Right renal pelvis (tissue), 4 donors: ENCODE results near the gene BLVRA. TPM values are rescaled to one million over a fixed set of nuclear protein-coding genes. Genes with fewer than 3 reads are reported as not detected.
"Not testable (repeated sequence)": the region's sequence is repeated elsewhere in the genome, so short reads cannot be mapped to it uniquely, and the experiment has no call there.

ENCODE experiments used
- DNase-seq, 4 donors: peaks; one replicate each; pipeline ENCODE4 v3.0.0-alpha.2; 2013; ENCODE audit warnings: low read depth in 4 of 4, low spot score in 3 of 4, missing footprints in 1 of 4
- polyA plus RNA-seq, 4 donors: library from polyadenylated mRNA; unstranded; fragments of 120-200 nt; gene quantifications; one replicate each; pipeline ENCODE4 v1.2.1, GENCODE V29; 2013; ENCODE audit not compliant: insufficient read length in 4 of 4

The BLVRA gene, protein sequence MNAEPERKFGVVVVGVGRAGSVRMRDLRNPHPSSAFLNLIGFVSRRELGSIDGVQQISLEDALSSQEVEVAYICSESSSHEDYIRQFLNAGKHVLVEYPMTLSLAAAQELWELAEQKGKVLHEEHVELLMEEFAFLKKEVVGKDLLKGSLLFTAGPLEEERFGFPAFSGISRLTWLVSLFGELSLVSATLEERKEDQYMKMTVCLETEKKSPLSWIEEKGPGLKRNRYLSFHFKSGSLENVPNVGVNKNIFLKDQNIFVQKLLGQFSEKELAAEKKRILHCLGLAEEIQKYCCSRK
- 10 to 100 TPM; 52.0 to 57.2 (median 54.9) TPM for polyA plus RNA-seq

DNA sequence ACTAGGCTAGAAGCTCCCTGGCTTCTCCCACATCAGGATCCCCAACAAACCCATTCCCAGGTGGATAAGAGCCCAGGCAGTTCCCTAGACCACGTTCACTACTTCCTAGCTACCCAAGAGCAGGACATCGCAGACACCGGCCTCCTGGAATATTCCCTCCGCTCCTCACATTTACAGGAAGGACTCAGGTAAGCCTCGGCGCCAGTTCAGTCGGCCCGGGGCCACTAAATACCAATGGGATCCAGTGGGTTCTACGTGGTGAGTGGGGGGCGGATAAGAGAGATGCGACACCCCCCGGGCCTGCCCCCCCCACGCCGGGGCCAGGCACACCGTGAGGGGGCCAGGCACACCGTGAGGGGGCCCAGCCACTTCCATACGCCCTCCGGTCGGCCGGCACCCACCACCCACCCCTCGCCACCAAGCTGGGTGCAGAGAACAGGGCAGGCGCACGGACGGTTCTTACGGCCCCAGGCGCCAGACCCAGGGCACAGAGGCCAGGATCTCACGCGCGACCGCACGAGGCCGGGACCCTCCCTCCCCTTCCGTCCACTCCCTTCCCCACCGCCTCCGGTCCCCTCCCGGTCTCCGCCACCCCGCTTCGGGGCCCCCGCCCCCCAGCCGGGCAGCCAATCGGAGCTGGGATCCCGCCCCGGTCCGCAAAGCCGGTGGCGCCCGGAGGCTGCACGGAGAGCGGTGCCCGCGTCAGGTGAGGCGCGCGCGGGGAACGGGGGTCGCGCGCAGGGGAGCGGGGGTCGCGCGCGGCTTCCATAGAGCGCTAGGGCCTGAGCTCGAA lies at the start of gene BLVRA:
Gene BLVRA (plus strand): TSS at position 652 of the 793 bp plus-strand sequence. CDS start 12,479 bp downstream, outside the sequence.
- peak; percentile 38 to 59 (median 44) for DNase-seq

DNA sequence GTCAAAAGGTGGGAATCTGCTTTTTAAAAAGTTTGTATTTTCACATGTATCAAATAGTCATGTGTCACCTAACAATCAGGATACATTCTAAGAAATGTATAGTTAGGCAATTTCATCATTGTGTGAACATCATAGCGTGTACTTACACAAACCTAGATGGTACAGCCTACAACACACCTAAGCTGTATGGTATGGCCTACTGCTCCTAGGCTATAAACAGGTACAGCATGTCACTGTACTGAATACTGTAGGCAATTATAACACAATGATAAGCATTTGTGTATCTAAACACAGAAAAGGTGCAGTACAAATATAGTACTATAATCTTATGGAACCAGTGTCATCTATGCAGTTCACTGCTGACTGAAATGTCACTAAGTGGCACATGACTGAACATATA lies 47.0 kb upstream of the BLVRA start:
- no peak for DNase-seq

DNA sequence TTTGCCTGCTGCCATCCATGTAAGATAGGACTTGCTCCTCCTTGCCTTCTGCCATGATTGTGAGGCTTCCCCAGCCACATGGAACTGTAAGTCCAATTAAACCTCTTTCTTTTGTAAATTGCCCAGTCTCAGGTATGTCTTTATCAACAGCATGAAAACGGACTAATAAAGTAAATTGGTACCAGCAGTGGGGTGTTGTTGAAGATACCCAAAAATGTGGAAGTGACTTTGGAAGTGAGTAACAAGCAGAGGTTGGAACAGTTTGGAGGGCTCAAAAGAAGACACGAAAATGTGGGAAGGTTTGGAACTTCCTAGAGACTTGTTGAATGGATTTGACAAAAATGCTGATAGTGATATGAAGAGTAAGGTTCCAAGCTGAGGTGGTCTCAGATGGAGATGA lies 42.5 kb upstream of the BLVRA start:
- DNase-seq: not testable (repeated sequence)

DNA sequence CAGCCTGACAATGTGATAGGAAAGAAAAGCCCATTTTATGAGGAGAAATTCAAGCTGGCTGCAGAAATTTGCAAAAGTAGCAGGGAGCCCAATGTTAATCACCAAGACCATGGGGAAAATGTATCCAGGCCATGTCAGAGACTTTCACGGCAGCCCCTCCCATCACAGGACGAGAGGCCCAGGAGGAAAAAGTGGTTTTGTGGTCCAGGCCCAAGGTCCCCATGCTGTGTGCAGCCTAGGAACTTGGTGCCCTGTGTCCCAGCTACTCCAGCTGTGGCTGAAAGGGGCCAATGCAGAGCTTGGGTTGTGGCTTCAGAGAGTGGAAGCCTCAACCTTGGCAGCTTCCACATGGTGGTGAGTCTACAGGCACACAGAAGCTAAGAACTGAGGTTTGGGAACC lies 41.9 kb upstream of the BLVRA start:
- no peak for DNase-seq

DNA sequence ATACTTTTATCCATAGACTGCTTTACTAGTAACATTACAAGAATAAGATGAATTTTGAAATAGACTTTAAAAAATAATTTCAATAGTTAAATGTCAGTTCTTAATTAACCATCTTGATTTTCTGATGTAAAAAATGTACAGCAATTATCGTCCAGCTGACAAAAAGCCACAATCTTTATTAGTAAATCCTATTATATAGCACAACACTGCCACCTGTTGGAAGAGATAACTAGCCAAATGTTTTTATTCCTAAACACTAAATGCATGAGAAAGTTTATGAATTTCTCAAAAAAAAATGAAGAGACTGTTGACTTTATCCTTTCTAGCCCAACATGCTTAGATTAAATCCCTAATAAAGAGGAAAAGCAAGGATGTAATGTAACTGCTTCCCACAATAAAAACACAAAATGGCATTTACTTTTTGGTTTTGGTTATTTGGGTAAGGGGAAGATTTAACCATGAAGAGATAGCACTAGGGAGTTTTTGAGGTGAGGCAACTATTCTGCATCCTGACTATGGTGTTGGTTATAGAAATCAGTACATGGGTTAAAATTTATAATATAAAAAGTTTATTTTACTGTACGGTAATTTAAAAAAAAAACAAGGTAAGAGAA lies 37.2 kb upstream of the BLVRA start:
- DNase-seq: peak in 1 of 4 donors; percentile 31

DNA sequence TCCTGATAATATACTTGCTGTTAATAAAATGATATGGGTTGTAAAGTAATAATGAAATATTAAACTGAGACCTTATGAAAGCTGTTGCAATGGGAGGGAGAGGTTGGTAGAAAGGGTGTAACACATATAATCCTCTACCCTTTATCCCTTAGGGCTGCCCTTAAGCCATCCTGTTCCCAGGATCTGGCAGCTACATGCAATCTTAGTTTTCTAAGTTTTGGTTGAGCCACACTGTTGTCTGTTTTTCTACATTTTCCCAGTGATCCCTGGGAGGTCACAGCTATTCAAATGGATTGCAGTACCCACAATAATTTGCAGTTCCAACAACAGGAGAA lies 35.5 kb upstream of the BLVRA start:
- DNase-seq: no peak

DNA sequence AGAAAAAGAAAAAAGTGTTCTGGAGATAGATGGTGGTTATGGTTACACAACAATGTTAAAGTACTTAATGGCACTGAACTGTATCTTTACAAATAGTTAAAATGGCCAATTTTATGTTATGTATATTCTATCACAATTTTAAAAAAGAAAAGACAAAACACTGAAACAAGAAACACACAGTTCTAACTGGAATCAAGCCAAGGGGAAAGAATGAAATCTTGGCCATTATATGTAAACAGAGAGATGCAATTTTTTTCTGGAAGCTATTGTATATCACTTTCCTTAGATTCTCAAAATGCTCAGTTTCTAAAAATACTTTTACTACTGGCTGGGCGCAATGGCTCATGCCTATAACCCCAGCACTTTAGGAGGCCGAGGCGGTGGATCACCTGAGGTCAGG lies 33.2 kb upstream of the BLVRA start:
- no peak for DNase-seq

DNA sequence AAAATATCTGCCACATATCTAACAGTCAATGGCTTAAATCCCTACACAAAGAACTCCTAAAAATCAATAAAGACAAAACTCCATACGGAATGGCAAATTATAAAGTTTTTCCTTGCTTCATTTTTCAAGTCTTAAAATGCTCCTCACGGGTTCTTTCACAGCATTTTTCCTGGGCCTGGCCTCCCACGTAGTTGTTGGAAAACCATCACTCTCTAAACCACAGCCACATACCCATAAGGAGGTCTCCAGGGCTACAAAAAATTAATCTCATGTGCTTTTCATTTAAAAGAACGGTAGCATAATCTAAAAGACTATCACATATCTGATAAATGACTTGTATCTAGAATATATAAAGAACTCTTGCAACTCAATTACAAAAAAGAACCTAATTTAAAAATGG lies 32.0 kb upstream of the BLVRA start:
- no peak for DNase-seq

DNA sequence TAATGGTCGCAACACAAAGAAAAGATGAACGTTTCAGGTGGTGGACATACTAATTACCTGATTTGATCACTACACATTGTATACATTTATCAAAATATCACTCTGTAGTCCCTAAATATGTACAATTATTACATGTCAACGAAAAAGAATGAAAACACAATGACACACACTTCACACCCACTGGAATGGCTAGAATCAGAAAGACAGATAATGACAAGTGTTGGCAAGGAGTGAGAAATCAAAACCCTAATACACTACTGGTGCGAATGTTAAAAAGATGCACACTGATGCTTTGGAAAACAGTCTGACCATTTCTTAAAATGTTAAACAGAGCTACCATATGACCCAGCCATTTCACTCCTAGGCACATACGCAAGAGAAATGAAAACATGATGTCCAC lies 31.5 kb upstream of the BLVRA start:
- no peak for DNase-seq

DNA sequence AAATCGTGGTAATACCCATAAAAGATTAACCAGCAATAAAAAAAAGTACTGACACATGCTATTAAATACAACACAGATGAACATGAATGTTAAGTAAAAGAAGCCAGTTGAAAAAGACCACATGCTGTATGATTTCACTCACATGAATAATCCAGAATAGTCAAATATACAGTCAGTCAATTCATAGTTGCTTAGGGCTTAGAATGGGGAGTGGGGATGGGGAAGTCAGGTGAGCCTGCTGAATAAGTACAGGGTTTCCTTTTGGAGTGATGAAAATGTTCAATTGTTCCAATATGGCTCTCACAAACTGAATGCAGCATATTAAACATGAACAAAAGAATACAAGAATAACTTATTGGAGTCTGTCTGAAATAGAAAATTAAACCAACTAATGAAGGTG lies 31.0 kb upstream of the BLVRA start:
- DNase-seq: no peak

DNA sequence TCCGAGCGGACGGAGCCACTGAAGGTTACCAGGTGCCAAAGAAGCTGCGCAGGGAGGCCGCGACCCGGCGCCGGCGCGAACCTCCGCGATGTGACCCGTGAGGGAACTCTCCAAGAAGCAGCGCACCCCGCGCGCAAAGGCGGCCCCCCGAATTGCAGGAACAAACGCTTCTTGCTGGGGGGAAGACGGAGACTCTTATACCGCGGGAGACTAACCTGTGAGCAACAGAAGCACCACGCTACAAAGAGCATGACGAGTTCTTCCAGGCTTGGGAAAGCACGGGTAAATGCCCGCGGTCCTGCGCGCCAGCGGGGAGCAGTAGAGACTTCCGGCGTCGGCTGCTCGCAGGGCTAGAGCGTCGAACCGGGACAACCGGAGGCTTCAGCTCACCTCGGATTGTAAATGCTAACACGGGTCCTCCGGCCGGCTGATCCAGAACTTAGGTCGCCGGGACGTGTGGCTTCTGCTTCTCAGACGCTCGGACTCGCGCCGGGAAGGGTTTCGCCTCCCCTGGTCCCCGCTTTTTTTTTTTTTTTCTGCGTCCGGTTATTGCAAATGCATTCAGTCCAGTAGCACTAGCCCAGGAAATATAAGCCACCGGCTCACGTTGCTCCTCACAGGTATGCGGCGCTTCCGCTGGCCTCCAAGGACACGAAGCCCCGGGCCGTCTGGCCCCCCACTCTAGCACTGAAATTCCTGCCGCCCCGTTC lies 29.1 kb upstream of the BLVRA start, which contains the start of gene COA1:
Gene COA1 (minus strand): TSS at position 310 of the 710 bp plus-strand sequence. CDS start 80,909 bp downstream, outside the sequence.
- peak; percentile 80 to 86 (median 81) for DNase-seq

DNA sequence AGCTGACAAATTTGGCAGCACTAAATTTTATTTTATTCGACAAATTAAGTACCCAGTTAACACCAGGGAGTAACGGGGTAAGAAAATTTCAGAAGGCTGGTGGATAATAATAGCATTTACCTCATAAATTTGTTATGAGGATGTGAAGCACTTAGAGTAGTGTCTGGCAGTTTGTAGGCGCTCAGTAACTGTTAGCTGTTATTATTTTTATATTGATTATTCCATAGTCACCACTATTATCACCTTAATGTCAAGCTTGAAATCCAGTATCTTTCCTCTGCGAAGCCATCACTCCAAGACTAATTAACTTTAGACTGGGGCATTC lies 28.6 kb upstream of the BLVRA start:
- DNase-seq: no peak

DNA sequence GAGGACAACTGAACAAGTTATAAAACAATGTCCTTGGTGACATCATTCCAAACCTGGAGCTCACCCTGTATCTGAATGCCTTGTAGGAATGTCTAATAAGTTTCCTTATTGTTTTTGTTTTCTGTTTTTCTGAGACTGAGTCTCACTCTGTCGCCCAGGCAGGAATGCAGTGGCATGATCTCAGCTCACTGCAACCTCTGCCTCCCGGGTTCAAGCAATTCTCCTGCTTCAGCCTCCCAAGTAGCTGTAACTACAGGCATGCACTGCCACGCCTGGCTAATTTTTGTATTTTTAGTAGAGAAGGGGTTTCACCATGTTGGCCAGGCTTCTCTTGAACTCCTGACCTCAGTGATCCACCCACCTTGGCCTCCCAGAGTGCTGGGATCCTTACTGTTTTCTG lies 27.0 kb upstream of the BLVRA start:
- DNase-seq: not testable (repeated sequence)

DNA sequence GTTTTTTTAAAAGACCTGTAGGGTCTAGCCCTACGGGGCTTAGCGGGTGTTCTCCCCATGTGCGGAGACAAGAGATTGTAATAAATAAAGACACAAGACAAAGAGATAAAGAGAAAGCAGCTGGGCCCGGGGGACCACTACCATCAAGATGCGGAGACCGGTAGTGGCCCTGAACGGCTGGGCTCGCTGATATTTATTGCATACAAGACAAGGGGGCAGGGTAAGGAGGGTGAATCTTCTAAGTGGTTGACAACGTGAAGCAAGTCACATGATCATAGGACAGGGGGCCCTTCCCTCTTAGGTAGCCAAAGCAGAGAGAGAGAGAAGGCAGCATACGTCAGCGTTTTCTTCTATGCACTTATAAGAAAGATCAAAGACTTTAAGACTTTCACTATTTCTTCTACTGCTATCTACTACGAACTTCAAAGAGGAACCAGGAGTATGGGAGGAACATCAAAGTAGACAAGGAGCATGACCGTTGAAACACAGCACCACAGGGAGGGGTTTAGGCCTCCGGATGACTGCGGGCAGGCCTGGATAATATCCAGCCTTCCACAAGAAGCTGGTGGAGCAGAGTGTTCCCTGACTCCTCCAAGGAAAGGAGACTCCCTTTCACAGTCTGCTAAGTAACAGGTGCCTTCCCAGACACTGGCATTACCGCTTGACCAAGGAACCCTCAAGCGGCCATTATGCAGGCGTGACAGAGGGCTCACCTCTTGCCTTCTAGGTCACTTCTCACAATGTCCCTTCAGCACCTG lies 23.7 kb upstream of the BLVRA start:
- DNase-seq: not testable (repeated sequence)

DNA sequence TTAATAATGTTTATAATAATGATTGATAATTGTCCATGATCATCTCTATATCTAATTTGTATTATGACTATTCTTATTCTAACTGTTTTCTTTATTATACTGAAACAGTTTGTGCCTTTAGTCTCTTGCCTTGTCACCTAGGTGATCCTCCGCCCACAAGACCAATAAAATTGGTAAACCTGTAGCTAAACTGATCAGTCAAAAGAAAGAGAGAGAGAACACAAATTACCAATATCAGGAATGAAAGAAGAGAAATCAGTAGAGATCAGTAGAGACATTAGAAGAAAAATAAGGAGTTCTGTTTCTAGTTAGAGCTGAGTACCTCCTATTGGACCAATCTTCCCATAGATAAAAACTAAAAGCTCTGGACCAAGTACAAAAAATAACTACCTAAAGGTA lies 23.1 kb upstream of the BLVRA start:
- DNase-seq: no peak

DNA sequence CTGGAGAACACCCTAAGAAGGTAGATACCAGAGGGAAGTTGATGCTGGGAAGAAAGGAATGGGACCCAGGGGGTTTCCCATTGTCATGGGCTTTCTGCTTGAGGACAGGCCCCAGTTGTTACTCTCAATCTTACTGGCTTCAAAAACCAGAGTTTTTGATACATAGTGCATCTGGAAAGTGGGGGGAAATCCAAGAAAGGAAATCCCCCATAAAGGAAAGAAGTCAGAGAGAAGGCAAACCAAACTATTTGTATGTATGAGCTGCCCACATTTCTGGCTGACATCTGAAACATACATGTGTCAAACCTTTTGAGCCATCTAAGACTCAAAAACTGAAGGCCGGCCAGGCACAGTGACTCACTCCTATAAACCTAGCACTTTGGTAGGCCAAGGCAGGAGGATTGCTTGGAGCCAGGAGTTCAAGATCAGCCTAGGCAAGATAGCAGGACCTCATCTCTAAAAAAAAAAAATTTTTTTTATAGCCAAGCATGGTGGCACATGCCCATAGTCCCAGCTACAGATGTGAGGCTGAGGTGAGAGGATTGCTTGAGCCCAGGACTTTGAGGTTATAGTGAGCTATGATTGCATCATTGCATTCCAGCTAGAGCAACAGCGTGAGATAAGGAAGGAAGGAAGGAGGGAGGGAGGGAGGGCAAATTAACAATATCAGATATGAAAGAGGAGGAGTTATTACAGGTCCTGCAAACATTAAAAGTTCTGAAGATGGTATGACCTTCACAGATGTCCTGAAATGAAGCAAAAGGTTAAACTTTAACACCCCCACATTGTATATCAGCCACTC lies 22.5 kb upstream of the BLVRA start:
- no peak for DNase-seq

DNA sequence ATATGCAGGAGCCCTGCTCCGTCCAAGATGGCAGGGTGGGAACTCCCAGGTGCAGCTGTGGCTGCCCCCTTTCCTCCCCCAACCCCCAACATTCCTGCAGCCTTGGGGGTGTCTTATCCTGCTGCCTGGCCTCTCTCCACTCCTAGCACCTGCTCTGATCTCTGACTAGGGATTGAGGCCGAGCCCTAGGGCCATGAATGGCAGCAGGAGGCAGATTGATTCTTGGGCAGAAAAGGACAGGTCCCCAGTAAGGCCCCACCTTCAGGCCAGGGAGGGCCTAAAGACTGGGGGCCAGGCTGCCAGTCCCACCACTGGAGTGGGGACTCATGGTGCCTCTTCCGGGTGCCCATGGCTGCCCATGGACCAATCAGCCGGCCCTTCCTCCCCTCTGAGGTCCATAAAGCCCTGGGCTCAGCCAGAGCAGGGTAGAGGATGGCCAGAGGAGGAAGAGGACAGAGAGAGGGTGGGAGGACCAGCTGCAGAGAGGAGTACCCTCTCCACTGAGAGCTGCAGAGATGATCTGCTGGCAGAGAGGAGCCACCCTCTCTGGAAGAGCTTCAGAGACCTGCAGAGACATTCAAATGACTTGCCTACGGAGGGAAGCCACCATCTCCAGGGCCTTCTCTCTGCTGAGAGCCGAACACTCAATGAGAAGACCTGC lies 20.9 kb upstream of the BLVRA start:
- DNase-seq: no peak

DNA sequence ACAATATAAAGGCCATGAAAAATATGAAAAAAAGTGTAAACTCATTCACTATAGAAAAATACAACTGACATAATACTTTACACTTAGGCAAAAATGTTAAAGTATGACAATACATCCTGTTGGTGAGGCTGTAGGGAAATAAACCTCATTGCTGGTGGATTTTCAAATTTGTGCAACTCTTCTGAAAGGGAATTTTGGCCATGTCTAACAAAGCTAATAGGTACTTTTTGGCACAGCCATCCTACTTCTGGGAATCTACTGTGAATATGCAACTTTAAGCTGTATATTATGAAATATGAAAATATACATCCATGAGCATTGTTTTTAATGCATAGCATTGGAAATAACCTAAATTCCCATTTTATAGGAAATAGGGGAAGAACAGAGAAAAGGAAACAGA lies 15.8 kb upstream of the BLVRA start:
- no peak for DNase-seq
